NCI-H446 treated with DMSO at 0.1 percent for 48 hours (cell line): Measurements from ENCODE around the gene C7orf25.
"Not testable (repeated sequence)": the region's sequence is repeated elsewhere in the genome, so short reads cannot be mapped to it uniquely, and the experiment has no call there.

Source experiments
- DNase-seq: peaks from one replicate; lab custom pipeline; 2025; lab: John Stamatoyannopoulos, UW

C7orf25 gene

DNA sequence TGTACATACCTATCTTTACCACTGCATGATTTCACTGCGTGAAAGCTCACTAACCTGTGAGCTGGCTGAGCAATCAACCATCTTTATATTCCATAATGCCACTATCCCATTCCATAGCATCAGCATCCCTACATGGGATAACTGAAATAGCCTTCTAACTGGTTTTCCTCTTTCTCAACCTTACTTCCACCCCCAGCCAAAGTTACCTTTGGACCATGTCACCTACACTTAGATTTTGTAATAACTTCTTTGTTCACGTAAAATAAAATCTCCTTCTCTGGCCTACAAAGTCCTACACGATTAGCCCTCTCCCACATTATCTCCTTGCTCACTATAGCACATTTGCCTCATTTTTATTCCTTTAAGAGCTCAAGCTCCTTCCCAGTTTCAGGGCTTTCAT, 17.6 kb upstream of the C7orf25 start:
- no peak for DNase-seq

DNA sequence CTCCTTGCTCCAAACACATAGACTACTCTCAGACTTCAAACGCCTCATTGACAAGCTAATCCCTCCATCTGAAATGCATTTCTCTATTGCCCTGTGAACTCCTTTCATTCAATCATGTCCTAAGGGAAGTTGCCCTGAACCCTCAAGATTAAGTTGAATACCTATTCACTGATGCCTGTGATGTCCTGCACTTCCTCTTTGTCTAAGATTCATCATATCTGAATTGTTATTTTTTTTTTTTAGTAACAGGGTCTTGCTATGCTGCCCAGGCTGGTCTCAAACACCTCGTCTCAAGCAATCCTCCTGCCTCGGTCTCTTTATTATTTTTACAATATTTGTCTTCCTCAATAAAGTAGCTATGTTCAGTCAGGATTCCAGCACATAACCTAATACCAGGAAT, 16.9 kb upstream of the C7orf25 start:
- no peak for DNase-seq

DNA sequence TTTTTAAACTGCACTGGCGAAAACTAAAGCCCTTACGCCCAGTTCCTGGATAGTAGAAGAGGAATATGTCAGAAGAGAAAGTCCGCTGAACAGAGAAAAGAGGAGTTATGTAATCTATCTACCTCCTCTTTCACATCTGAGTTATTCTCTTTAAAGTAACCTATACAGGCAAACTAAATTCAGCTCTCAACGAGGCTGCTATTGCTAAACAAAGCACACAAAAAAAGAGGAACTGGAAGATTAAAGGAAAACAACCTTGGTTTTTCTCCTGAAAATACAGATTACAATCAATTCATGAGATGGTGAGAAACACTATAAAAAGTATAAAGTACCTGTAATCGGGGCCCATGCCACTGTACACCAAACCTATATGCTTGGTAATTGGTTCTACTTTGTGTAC, 14.3 kb upstream of the C7orf25 start:
- no peak for DNase-seq

DNA sequence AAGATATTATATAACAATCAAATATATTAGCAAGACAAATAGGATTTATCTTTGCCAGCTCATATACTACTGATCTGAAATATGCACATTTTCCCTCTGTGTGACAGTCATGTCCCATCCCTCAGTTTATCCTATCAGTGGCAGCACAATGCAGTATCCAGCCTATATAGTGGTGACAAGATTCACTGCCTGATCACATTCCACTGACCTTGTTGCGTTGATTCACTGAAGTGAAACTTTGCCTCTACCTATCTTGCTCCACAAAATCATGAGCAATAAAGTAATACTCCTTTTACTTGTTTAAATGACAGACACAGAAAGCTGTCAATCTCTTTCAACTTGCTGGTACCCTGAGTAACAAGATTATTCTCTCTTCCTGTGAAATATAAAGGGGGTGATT, 13.8 kb upstream of the C7orf25 start:
- DNase-seq: no peak

- no peak for DNase-seq
Measured at GRCh38 chr7:42924223-42924838, 12.5 kb upstream of the C7orf25 start.

- DNase-seq: no peak
Measured at GRCh38 chr7:42922017-42922753, 10.3 kb upstream of the C7orf25 start.

DNA sequence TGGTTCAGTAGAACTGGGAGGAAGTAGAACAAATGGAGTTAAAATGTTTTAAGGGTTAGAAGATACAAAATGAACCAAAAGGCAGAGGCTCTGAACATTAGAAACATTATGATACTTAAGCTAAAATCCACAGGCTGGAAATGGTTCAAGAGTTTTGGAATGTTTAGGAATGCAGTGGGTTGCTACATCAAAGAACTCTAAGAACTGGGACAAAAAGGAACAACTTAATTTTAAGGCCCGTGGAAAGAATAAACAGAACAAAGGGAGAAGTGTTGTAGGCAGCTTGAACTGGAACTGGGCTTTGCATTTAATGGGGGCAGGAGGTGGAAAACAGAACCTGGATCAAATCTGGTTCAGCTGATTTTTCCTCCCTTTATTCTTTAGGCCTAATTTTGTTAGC, 3.5 kb upstream of the C7orf25 start:
- DNase-seq: no peak

DNA sequence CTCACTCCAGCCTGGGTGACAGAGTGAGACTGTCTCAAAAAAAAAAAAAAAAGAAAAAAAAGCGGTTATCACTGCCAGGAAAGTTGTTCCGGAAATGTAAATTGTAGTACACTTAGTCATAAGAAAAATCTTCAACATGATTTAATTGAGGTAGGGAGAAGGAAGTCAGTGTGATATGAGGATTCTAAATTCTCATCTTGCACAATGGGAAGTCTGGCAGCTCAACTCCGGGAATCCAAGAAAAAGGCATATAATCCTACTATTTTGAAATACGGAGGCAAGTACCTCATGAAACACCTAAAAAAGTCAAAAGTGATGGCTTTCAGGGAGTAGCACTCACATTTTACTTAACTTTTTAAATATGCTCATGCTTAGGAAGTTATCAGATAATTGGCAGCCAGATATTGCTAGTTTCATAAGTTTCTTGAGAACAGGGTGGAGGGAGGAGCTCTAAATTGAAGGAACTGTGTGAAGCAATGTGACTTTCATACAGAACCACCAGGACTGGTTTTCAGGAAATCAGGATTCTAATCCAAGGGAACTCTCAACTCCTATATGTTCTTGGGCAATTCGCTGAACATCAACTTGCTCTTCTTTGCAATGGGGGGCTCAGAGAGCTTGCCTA, 2.7 kb upstream of the C7orf25 start:
- DNase-seq: no peak

GRCh38 chr7:42914009-42914408, 2.1 kb upstream of the C7orf25 start:
- DNase-seq: no peak

DNA sequence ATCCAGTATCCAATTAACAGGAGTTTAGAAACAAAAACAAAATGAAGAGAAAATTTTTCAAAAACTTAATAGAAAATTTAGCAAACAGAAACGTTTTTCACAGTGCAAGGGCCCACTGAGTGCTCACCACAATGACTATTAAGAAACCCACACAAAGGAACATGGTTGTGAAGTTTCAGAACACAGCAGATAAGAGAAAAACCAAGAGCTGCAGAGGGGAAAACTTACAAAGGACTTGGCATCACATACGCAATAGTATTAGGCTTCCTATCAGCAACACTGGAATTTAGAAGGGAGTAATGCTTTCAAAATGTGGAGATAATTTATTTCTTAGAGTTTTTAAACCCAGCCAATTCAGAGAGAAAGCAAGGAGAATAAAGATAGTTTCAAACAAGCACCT, 1.7 kb upstream of the C7orf25 start:
- DNase-seq: no peak

GRCh38 chr7:42910306-42910705, 1.6 kb downstream of the C7orf25 start:
- no peak for DNase-seq

DNA sequence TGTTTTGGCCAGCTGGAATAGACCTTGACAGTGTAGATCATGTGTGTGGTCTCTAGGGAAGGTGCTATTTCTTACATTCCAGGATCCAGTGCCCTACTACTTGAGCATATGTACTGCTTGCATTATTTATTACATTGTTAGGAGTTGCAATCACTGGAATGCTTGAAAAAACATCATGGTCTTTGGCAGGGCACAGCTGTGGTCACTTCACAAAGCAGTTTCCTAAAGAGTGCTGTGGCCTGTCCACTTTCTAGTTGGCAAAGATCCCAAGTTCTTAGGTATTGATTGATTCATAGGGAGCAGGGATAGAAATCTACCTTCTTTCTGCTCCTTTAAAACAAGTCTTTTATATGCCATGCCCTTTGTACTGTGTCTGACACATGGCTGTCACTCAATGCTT, 4.6 kb downstream of the C7orf25 start:
- DNase-seq: no peak

DNA sequence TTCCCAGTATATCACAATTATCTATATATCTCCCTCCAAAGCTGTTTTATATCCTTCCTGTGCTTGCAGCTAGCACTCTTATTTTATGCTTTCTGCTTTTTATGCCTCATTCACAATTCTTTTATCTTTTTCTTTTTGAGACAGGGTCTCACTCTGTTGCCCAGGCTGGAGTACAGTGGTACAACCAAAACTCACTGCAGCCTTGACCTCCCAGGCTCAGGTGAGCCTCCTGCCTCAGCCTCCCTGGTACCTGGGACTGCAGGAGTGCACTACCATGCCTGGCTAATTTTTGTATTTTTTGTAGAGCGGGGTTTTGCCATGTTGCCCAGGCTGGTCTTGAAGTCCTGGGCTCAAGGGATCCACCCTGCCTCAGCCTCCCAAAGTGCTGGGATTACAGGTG, 5.7 kb downstream of the C7orf25 start:
- no peak for DNase-seq

GRCh38 chr7:42902331-42902730, 9.5 kb downstream of the C7orf25 start:
- DNase-seq: no peak

DNA sequence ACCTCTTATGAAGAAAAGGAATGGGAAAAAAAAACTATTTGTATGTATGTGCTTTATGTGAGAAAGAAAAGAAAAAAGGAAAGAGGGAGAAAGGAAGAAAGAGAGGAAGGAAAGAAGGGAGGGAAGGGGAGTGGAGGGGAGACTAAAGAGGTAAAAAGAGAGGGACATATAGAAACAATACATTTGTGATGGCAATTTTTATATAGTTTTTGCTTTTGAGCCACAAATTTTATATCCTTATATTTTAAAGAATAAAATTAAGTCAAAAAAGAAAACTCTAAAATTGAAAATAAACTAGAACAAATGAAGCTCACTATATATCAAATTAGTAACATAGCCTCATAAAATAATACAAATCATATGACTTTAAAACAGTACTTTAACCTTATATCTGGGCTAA, 11.0 kb downstream of the C7orf25 start:
- no peak for DNase-seq

DNA sequence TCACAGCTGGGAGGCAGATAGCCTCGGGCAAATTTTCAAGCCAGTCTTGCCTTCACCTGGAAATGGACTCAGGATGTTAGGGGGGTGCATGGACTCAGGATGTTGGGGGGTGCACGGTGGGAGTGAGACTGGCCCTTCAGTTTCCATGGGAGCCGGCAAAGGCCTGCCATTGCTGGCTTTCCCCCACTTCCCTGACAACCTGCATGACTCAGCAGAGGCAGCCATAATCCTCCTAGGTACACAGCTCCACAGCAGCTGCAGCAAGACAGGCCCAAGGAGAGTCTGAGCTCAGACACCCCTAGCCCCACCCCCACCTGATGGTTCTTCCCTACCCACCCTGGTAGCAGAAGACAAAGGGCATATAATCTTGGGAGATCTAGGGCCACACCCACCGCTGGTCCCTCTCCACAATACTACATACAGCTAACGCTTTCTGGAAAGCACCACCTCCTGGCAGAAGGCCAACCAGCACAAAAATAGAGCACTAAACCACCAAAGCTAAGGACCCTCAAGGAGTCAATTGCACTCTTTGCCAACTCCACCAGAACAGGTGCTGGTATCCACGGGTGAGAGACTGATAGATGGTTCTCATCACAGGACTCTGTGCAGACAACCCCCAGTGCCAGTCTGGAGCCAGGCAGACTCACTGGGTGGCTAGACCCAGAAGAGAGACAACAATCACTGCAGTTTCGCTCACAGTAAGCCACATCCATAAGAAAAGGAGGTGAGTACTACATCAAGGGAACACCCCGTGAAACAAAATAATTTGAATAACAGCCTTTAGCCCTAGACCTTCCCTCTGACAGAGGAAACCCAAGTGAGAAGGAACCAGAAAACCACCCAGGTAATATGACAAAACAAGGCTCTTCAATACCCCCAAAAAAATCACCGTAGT, 18.3 kb downstream of the C7orf25 start:
- no peak for DNase-seq

DNA sequence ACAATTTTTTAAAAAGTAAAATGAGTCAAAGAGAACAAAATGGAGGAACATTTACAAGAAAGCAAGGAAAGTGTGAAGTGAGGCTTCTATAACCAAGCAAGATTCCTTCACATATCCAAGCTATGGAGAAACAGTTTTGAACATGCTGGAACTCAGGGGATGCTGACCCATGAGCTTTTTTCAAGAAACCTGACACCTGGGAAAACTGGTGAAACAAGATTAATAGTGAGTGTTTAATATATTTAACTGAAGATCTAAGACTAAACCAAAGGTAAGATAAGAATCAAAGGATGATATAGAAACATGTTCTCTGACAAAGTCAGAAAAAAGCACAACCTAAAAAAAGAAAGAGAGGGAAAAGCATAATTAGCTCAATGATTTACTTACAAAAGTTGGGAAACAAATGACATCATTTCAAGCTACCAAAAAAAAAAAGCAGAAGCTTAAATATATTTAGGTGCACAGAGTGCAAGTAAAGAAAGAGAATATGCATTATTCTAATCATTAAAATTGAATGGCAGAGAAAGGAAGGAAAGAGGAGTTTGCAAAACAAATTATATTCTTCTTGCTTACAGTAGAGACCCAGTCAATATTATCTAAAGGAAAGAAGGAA, 24.9 kb downstream of the C7orf25 start:
- DNase-seq: no peak

DNA sequence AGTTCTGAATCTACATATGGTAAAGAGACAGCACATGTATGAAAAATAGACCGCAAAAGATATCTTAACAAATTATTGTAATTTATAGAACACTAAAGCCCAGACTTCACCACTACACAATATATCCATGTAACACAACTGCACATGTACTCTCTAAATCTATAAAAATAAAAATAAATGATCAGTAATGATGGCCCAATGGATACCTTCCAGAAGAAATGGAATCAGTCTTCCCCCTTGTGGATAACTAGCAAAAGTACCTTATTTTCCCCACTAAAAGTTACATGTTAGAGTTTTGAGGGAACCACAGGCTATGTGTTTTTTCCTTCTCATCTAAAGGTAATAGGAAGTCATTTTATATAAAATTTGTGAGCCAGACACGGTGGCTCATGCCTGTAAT, 25.7 kb downstream of the C7orf25 start:
- DNase-seq: no peak

GRCh38 chr7:42885183-42885582, 26.7 kb downstream of the C7orf25 start:
- not testable (repeated sequence) for DNase-seq

- no peak for DNase-seq
Measured at GRCh38 chr7:42883950-42884349, 27.9 kb downstream of the C7orf25 start.

GRCh38 chr7:42880392-42880791, 31.5 kb downstream of the C7orf25 start:
- no peak for DNase-seq

DNA sequence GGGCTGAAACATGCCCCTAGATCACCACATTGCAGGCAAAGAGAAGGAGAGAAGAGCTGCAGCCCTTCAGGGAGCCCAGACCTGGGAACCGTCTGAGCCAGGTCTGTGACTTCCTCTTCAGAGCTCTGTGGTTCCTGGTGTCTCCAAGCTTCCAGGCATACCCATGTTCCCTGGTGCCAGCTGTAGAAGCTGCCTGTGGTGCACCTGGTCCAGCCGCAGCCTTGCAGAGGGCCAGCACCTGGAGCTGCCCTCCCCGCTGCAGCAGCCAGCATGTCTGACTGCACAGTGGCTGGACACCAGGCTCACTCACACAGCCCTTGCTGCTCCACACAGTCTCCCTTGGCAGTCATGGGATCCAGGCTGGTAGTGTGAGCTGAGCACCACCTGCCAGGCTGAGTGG, 33.6 kb downstream of the C7orf25 start:
- DNase-seq: no peak
